HepG2 (cell line): ENCODE results near the gene CNTFR. TPM values are rescaled to one million over a fixed set of nuclear protein-coding genes. Genes with fewer than 3 reads are reported as not detected.

Source experiments
- ATAC-seq: fragments of 200-7000 bp; cut with Tn5 transposase; 3 replicates; pipeline ENCODE4 v1.9.1; 2020; ENCODE audit warnings: mild to moderate bottlenecking, moderate library complexity
- BruUV-seq: library from RNA; stranded (reverse); fragments of 400-500 nt; replicated peaks from 2 replicates; lab custom pipeline; 2021; lab: Mats Ljungman, UMichigan
- CTCF ChIA-PET: fragments of 300-600 bp; formaldehyde crosslinking; extraction: SDS; loops from one replicate; lab custom pipeline; 2021; ENCODE audit warnings: low total read pairs, inconsistent platforms, low intra/inter-chr PET ratio; lab: Yijun Ruan, JAX
- POLR2A ChIA-PET: fragments of 350-600 bp; sonication (Branson Sonifier 250); formaldehyde crosslinking; loops from one replicate; lab custom pipeline; 2020; ENCODE audit warnings: antibody characterized with exemption, inconsistent platforms; lab: Yijun Ruan, JAX
- DNase-seq: peaks from one replicate; pipeline ENCODE4 v3.0.0-alpha.2; 2015; ENCODE audit warnings: low spot score
- FAIRE-seq: peaks from 3 replicates; lab custom pipeline; 2011; peaks lifted over from hg19 to GRCh38; lab: Jason Lieb, UNC
- H2AFZ ChIP-seq: one replicate; pipeline ENCODE4 v1.6.1; 2011; ENCODE audit warnings: low read length, inconsistent platforms
- H3K27ac ChIP-seq: fragments of 300-600 bp; 3 replicates; pipeline ENCODE4 v1.8.0; 2011; ENCODE audit warnings: mixed run types, mild to moderate bottlenecking, mixed read lengths, low read length, inconsistent platforms; ENCODE audit not compliant: insufficient read depth; ENCODE audit errors: extremely low read length
- H3K27me3 ChIP-seq, 2 experiments: fragments of 200-600 bp in 1 of 2; 2 replicates in 1 of 2; 3 replicates in 1 of 2; pipeline versions ENCODE4 v1.6.0 to v1.8.0; 2011; ENCODE audit warnings: low read length in 2 of 2, mild to moderate bottlenecking in 2 of 2, moderate library complexity in 2 of 2, inconsistent platforms in 1 of 2; ENCODE audit not compliant: insufficient read depth in 2 of 2, control insufficient read depth in 1 of 2
- H3K36me3 ChIP-seq, 2 experiments: fragments of 200-600 bp in 1 of 2; replicated peaks in 1 of 2; 2 replicates in 1 of 2; 3 replicates in 1 of 2; pipeline versions ENCODE4 v1.5.1 to v1.8.0; 2011; ENCODE audit warnings: low read length in 2 of 2, inconsistent platforms in 1 of 2; ENCODE audit not compliant: insufficient read depth in 2 of 2, control insufficient read depth in 1 of 2
- H3K4me1 ChIP-seq: 2 replicates; pipeline ENCODE4 v1.5.1; 2012; ENCODE audit warnings: low read length, inconsistent platforms; ENCODE audit not compliant: insufficient read depth
- H3K4me2 ChIP-seq: 2 replicates; pipeline ENCODE4 v1.6.0; 2011; ENCODE audit warnings: low read depth, low read length, inconsistent platforms
- H3K4me3 ChIP-seq, 3 experiments: fragments of 200-600 bp in 1 of 3; sonication (generic), shearing (Covaris generic) in 1 of 3; replicated peaks in 1 of 3; 2 replicates each; pipeline ENCODE4 v1.5.1; 2011 to 2016; ENCODE audit warnings: low read length in 3 of 3, inconsistent platforms in 2 of 3, low read depth in 2 of 3, mild to moderate bottlenecking in 2 of 3, control low read depth in 1 of 3, mixed read lengths in 1 of 3; ENCODE audit not compliant: insufficient read depth in 1 of 3
- H3K79me2 ChIP-seq: one replicate; pipeline ENCODE4 v1.6.1; 2011; ENCODE audit warnings: low read length, inconsistent platforms; ENCODE audit not compliant: insufficient read depth
- H3K9ac ChIP-seq: 2 replicates; pipeline ENCODE4 v1.6.0; 2011; ENCODE audit warnings: mild to moderate bottlenecking, low read depth, low read length, inconsistent platforms; ENCODE audit not compliant: insufficient read depth
- H3K9me3 ChIP-seq: 2 replicates; pipeline ENCODE4 v1.5.1; 2012; ENCODE audit warnings: mild to moderate bottlenecking, low read length
- H4K20me1 ChIP-seq: 2 replicates; pipeline ENCODE4 v1.6.0; 2011; ENCODE audit warnings: inconsistent platforms, mild to moderate bottlenecking, low read length, moderate library complexity; ENCODE audit not compliant: insufficient read depth
- BRCA1 ChIP-seq: sonication (generic); formaldehyde crosslinking; IDR thresholded peaks from 2 replicates; pipeline ENCODE4 v1.4.0; 2020; ENCODE audit warnings: missing genetic modification reagents
- CAMTA2 ChIP-seq: sonication (generic); formaldehyde crosslinking; IDR thresholded peaks from 2 replicates; pipeline ENCODE4 v1.4.0; 2020; ENCODE audit warnings: mild to moderate bottlenecking, missing genetic modification reagents, borderline replicate concordance
- CBX5 ChIP-seq: sonication (generic); formaldehyde crosslinking; IDR thresholded peaks from 2 replicates; pipeline ENCODE4 v1.4.0; 2020; ENCODE audit warnings: missing genetic modification reagents, borderline replicate concordance
- CEBPG ChIP-seq: IDR thresholded peaks from 2 replicates; pipeline ENCODE4 v1.6.1; 2016
- MAFF ChIP-seq: IDR thresholded peaks from 2 replicates; pipeline ENCODE4 v1.6.1; 2011; ENCODE audit warnings: low read depth, low read length, improper control_type of control experiment
- RXRB ChIP-seq: IDR thresholded peaks from 2 replicates; pipeline ENCODE4 v1.6.1; 2016; ENCODE audit warnings: borderline replicate concordance, missing genetic modification reagents, missing compliant biosample characterization
- SRSF9 ChIP-seq: fragments of 200-400 bp; formaldehyde crosslinking; IDR thresholded peaks from 2 replicates; pipeline ENCODE4 v1.6.1; 2018; ENCODE audit warnings: borderline replicate concordance, mild to moderate bottlenecking, low read depth, low read length; ENCODE audit not compliant: insufficient read depth, poor library complexity, severe bottlenecking
- ZNF432 ChIP-seq: sonication (generic); formaldehyde crosslinking; IDR thresholded peaks from 2 replicates; pipeline ENCODE4 v1.5.0; 2020; ENCODE audit warnings: missing genetic modification reagents, mild to moderate bottlenecking, borderline replicate concordance
- ZNF564 ChIP-seq: sonication (generic); formaldehyde crosslinking; IDR thresholded peaks from 2 replicates; pipeline ENCODE4 v1.8.1; 2023; ENCODE audit warnings: mild to moderate bottlenecking, missing genetic modification reagents
- ZNF776 ChIP-seq: sonication (generic); formaldehyde crosslinking; IDR thresholded peaks from 2 replicates; pipeline ENCODE4 v1.4.0; 2020; ENCODE audit warnings: mild to moderate bottlenecking, missing genetic modification reagents
- WGBS: methylation state at CpG from one replicate; pipeline ENCODE4 v1.1.6; 2017; ENCODE audit warnings: low lambda C conversion rate; 5-methylcytosine and 5-hydroxymethylcytosine counted together
- in situ Hi-C: cut with HindIII; loops from 2 replicates; pipeline ENCODE4 v1.10.0; 2017; ENCODE audit warnings: low pct_unique_long_range_greater_than_20kb; ENCODE audit not compliant: extremely low pct_ligation_motif_present
- intact Hi-C: fragments of 100-400 bp; cut with micrococcal nuclease; formaldehyde crosslinking; loops from one replicate; pipeline ENCODE4 v1.10.0; 2022; ENCODE audit not compliant: unreplicated experiment
- polyA plus RNA-seq, 8 experiments: library from polyadenylated mRNA; depleted of rRNA in 3 of 8; stranded (reverse) in 7 of 8; unstranded in 1 of 8; fragments of >200 nt; fragmentation: Illumina TruSeq in 4 of 8; extraction: Trizol in 4 of 8; gene quantifications; 2 replicates each; pipeline versions ENCODE4 v1.2.1 to v1.2.3, GENCODE V29; 2011 to 2016; ENCODE audit warnings: low read depth in 4 of 8, missing spikeins in 1 of 8, mixed read lengths in 1 of 8; ENCODE audit not compliant: insufficient read depth in 1 of 8
- total RNA-seq, 5 experiments: library from RNA; depleted of rRNA; stranded (reverse); fragments of >200 nt; fragmentation: Illumina TruSeq; extraction: Trizol; gene quantifications; 2 replicates each; pipeline ENCODE4 v1.2.3, GENCODE V29; 2016; ENCODE audit warnings: low read depth in 1 of 5
- TF ChIP-seq, protein P1 (sequence below): sonication (generic); formaldehyde crosslinking; IDR thresholded peaks from 2 replicates; pipeline ENCODE4 v1.4.0; 2020; ENCODE audit warnings: missing genetic modification reagents
- TF ChIP-seq, protein P2 (sequence below): sonication (generic); formaldehyde crosslinking; IDR thresholded peaks from 2 replicates; pipeline ENCODE4 v1.4.0; 2020; ENCODE audit warnings: missing genetic modification reagents
- TF ChIP-seq, protein P3 (sequence below): sonication (generic); formaldehyde crosslinking; IDR thresholded peaks from 2 replicates; pipeline ENCODE4 v1.4.0; 2020; ENCODE audit warnings: mild to moderate bottlenecking, missing genetic modification reagents
- TF ChIP-seq, protein P4 (sequence below): sonication (generic); formaldehyde crosslinking; IDR thresholded peaks from 2 replicates; pipeline ENCODE4 v1.8.1; 2023; ENCODE audit warnings: mild to moderate bottlenecking, missing genetic modification reagents
- TF ChIP-seq, protein P5 (sequence below): sonication (generic); formaldehyde crosslinking; IDR thresholded peaks from 2 replicates; pipeline ENCODE4 v1.5.1; 2020; ENCODE audit warnings: missing genetic modification reagents, mild to moderate bottlenecking, borderline replicate concordance

Gene CNTFR
- total and polyA plus RNA-seq, 2 of the 13 experiments (the other 11 are each of a cell fraction or from before 2014, with no cell fraction given) = not detected

DNA sequence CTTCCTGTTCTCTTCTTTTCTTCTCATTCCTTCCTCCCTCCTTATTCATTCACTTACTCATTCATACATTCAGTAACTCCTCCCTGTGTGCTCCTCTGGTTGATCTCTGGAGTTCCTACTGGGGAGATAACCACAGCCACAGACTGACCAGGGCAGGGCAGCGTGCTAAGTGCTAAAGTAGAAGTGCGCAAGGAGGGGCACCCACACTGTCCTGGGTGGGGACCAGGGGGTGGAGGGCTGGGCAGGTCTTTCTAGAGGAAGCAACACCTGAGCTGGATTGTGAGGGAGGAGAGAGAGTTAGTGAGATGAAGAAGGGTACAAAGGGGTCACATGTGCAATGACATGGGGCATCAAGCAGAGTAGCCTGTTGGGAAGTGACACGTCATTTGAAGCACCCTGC is 80.6 kb downstream of the CNTFR start:
- H3K4me1 ChIP-seq = peaks cover 16% of the 10 kb centered on the region
- 40% methylated on average over 3 of the region's 3 CpGs for WGBS
- H3K4me2 ChIP-seq = no peak overlapping the region
- ChIA-PET CTCF (no interaction called here), POLR2A (no interaction called here)
- no peak overlapping the region for H3K27ac ChIP-seq
- H2AFZ ChIP-seq = no peak overlapping the region
- no TSS peak for BruUV-seq
- FAIRE-seq (no peak), ATAC-seq (no peak), DNase-seq (no peak)
- H3K4me3 ChIP-seq = no peak overlapping the region
- no peaks in the 10 kb centered on the region for H3K9me3 ChIP-seq
- H3K27me3 ChIP-seq = peaks cover 4 to 37% of the 10 kb centered on the region in 2 experiments; a peak in 3 of 5 replicates
- TF ChIP-seq, protein P1, sequence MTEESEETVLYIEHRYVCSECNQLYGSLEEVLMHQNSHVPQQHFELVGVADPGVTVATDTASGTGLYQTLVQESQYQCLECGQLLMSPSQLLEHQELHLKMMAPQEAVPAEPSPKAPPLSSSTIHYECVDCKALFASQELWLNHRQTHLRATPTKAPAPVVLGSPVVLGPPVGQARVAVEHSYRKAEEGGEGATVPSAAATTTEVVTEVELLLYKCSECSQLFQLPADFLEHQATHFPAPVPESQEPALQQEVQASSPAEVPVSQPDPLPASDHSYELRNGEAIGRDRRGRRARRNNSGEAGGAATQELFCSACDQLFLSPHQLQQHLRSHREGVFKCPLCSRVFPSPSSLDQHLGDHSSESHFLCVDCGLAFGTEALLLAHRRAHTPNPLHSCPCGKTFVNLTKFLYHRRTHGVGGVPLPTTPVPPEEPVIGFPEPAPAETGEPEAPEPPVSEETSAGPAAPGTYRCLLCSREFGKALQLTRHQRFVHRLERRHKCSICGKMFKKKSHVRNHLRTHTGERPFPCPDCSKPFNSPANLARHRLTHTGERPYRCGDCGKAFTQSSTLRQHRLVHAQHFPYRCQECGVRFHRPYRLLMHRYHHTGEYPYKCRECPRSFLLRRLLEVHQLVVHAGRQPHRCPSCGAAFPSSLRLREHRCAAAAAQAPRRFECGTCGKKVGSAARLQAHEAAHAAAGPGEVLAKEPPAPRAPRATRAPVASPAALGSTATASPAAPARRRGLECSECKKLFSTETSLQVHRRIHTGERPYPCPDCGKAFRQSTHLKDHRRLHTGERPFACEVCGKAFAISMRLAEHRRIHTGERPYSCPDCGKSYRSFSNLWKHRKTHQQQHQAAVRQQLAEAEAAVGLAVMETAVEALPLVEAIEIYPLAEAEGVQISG (CRISPR knock-in tag) = no peak
- TF ChIP-seq, protein P2, sequence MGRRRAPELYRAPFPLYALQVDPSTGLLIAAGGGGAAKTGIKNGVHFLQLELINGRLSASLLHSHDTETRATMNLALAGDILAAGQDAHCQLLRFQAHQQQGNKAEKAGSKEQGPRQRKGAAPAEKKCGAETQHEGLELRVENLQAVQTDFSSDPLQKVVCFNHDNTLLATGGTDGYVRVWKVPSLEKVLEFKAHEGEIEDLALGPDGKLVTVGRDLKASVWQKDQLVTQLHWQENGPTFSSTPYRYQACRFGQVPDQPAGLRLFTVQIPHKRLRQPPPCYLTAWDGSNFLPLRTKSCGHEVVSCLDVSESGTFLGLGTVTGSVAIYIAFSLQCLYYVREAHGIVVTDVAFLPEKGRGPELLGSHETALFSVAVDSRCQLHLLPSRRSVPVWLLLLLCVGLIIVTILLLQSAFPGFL (CRISPR knock-in tag) = no peak
- TF ChIP-seq, protein P3, sequence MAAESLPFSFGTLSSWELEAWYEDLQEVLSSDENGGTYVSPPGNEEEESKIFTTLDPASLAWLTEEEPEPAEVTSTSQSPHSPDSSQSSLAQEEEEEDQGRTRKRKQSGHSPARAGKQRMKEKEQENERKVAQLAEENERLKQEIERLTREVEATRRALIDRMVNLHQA (CRISPR knock-in tag) = no peak
- TF ChIP-seq RXRB (CRISPR knock-in tag) = no peak
- TF ChIP-seq CAMTA2 = no peak
- TF ChIP-seq, protein P4, sequence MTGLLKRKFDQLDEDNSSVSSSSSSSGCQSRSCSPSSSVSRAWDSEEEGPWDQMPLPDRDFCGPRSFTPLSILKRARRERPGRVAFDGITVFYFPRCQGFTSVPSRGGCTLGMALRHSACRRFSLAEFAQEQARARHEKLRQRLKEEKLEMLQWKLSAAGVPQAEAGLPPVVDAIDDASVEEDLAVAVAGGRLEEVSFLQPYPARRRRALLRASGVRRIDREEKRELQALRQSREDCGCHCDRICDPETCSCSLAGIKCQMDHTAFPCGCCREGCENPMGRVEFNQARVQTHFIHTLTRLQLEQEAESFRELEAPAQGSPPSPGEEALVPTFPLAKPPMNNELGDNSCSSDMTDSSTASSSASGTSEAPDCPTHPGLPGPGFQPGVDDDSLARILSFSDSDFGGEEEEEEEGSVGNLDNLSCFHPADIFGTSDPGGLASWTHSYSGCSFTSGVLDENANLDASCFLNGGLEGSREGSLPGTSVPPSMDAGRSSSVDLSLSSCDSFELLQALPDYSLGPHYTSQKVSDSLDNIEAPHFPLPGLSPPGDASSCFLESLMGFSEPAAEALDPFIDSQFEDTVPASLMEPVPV (CRISPR knock-in tag) = no peak
- no peak for TF ChIP-seq MAFF
- no peak for TF ChIP-seq ZNF776 (CRISPR knock-in tag)
- no peak for TF ChIP-seq CEBPG (CRISPR knock-in tag)
- TF ChIP-seq ZNF564 = no peak
- no peak for TF ChIP-seq SRSF9
- TF ChIP-seq BRCA1 (CRISPR knock-in tag) = no peak
- TF ChIP-seq, protein P5, sequence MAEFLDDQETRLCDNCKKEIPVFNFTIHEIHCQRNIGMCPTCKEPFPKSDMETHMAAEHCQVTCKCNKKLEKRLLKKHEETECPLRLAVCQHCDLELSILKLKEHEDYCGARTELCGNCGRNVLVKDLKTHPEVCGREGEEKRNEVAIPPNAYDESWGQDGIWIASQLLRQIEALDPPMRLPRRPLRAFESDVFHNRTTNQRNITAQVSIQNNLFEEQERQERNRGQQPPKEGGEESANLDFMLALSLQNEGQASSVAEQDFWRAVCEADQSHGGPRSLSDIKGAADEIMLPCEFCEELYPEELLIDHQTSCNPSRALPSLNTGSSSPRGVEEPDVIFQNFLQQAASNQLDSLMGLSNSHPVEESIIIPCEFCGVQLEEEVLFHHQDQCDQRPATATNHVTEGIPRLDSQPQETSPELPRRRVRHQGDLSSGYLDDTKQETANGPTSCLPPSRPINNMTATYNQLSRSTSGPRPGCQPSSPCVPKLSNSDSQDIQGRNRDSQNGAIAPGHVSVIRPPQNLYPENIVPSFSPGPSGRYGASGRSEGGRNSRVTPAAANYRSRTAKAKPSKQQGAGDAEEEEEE (CRISPR knock-in tag) = no peak
- no peak for TF ChIP-seq CBX5 (CRISPR knock-in tag)
- no peak for TF ChIP-seq ZNF432 (CRISPR knock-in tag)
- H4K20me1 ChIP-seq = no peaks in the 10 kb centered on the region
- in situ Hi-C loops = no loop called here
- intact Hi-C loops = loop anchor here (10.0 kb wide), 1 partner anchor 174 kb away; no protein-coding TSS in a partner anchor
- H3K79me2 ChIP-seq = no peaks in the 10 kb centered on the region
- H3K36me3 ChIP-seq = no peaks in the 10 kb centered on the region
- H3K9ac ChIP-seq = no peak overlapping the region
